OCI-LY7 (cell line): ENCODE data around the gene TAB2. TPM values are rescaled to one million over a fixed set of nuclear protein-coding genes. Genes with fewer than 3 reads are reported as not detected.

Source experiments
- BruUV-seq: library from RNA; stranded (reverse); fragments of 400-500 nt; replicated peaks from 2 replicates; lab custom pipeline; 2021; lab: Mats Ljungman, UMichigan
- CTCF ChIA-PET: fragments of 300-600 bp; sonication (Branson Sonifier 250); formaldehyde crosslinking; loops from one replicate; lab custom pipeline; 2022; ENCODE audit warnings: antibody characterized with exemption; ENCODE audit not compliant: unreplicated experiment; lab: Charles Lee
- POLR2A ChIA-PET: fragments of 300-600 bp; sonication (Branson Sonifier 250); formaldehyde crosslinking; loops from one replicate; lab custom pipeline; 2022; ENCODE audit warnings: antibody characterized with exemption; lab: Charles Lee
- DNase-seq: peaks from one replicate; pipeline ENCODE4 v3.0.0-alpha.2; 2015; ENCODE audit warnings: low spot score
- H2AFZ ChIP-seq: fragments of 200-600 bp; sonication (generic), shearing (Covaris generic); 2 replicates; pipeline ENCODE4 v1.6.1; 2014; ENCODE audit warnings: mild to moderate bottlenecking, antibody characterized with exemption, low read length, moderate library complexity
- H3K27ac ChIP-seq: fragments of 200-600 bp; sonication (generic); 2 replicates; pipeline ENCODE4 v1.5.1; 2014; ENCODE audit warnings: mixed run types, low read depth, mild to moderate bottlenecking, moderate library complexity, low read length, inconsistent platforms; ENCODE audit not compliant: poor library complexity, severe bottlenecking
- H3K36me3 ChIP-seq: fragments of 200-600 bp; sonication (generic); 2 replicates; pipeline ENCODE4 v1.6.1; 2014; ENCODE audit warnings: mild to moderate bottlenecking, antibody characterized with exemption, low read length, moderate library complexity, mixed read lengths; ENCODE audit not compliant: insufficient read depth
- H3K4me1 ChIP-seq: fragments of 200-600 bp; sonication (generic); 2 replicates; pipeline ENCODE4 v1.5.1; 2014; ENCODE audit warnings: mild to moderate bottlenecking, low read length; ENCODE audit not compliant: insufficient read depth, poor library complexity, severe bottlenecking
- H3K4me2 ChIP-seq: fragments of 200-600 bp; sonication (generic); 2 replicates; pipeline ENCODE4 v1.6.1; 2014; ENCODE audit warnings: mild to moderate bottlenecking, low read length
- H3K4me3 ChIP-seq: fragments of 200-600 bp; sonication (generic); 2 replicates; pipeline ENCODE4 v1.5.1; 2014; ENCODE audit warnings: mild to moderate bottlenecking, low read depth, low read length; ENCODE audit not compliant: poor library complexity, severe bottlenecking
- H3K79me2 ChIP-seq: fragments of 200-600 bp; sonication (generic); 2 replicates; pipeline ENCODE4 v1.6.1; 2016; ENCODE audit warnings: low read depth, mild to moderate bottlenecking, low read length, moderate library complexity, mixed read lengths; ENCODE audit not compliant: insufficient read depth
- H3K9me2 ChIP-seq: fragments of 200-600 bp; sonication (generic); 2 replicates; pipeline ENCODE4 v1.6.1; 2016; ENCODE audit warnings: mild to moderate bottlenecking, low read length, mixed read lengths; ENCODE audit not compliant: insufficient read depth
- H3K9me3 ChIP-seq: fragments of 200-600 bp; sonication (generic); 2 replicates; pipeline ENCODE4 v1.6.1; 2014; ENCODE audit warnings: mild to moderate bottlenecking, mixed run types, low read length, mixed read lengths
- H4K20me1 ChIP-seq: fragments of 200-600 bp; sonication (generic); 2 replicates; pipeline ENCODE4 v1.6.1; 2014; ENCODE audit warnings: mild to moderate bottlenecking, antibody characterized with exemption, low read length, moderate library complexity, mixed read lengths; ENCODE audit not compliant: insufficient read depth
- EZH2phosphoT487 ChIP-seq: fragments of 200-600 bp; sonication (generic); IDR thresholded peaks from 2 replicates; pipeline ENCODE4 v1.6.1; 2018; ENCODE audit warnings: low read depth, borderline replicate concordance, mild to moderate bottlenecking, mixed run types, antibody characterized with exemption, low read length, moderate library complexity, mixed read lengths
- intact Hi-C: fragments of 100-400 bp; cut with micrococcal nuclease; formaldehyde crosslinking; loops from one replicate; pipeline ENCODE4 v1.10.0; 2022; ENCODE audit not compliant: unreplicated experiment
- total RNA-seq, 2 experiments: library from RNA; depleted of rRNA in 1 of 2; stranded (reverse); fragments of >200 nt in 1 of 2; shearing (Covaris generic) in 1 of 2; gene quantifications; 2 replicates each; pipeline ENCODE4 v1.2.3, GENCODE V29; 2014 to 2022
- TF ChIP-seq, protein P1 (sequence below): fragments of 200-600 bp; sonication (generic); conservative IDR thresholded peaks from 2 replicates; pipeline ENCODE4 v1.5.1; 2014; ENCODE audit warnings: mild to moderate bottlenecking, antibody characterized with exemption, low read length, moderate library complexity, mixed read lengths

TAB2 gene
- total RNA-seq, 2 experiments from 2014 or later = 17.3 to 35.8 TPM

DNA sequence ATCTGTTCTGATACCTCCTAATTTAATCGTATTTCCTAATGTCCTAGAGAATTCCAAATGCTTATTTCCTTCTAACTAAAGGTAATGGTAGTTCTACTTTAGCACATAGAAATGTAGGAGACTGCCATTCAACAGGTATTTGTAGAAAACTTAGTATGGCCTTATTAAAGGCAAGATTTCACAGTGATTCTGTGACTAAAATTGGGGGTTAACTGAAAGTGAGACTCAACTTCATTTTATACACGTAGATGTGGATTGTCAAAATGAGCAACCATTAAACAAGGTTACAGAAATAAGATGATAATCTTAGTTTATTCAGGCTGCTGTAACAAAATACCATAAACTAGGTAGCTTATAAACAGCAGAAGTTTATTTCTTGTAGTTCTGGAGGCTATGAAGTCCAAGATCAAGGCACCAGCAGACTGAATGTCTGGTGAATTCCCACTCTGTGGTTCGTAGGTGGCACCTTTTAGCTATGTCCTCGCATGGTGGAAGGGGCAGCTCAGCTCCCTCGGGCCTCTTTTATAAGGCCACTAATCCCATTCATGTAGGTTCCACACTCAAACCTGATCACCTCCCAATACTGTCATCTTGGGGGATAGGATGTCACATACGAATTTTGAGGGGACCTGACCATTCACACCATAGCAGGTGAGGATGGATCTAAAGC, 38.7 kb downstream of the TAB2 start:
- CTCF ChIA-PET = no interaction called here
- H3K4me2 ChIP-seq = no peak overlapping the region
- H2AFZ ChIP-seq = no peak overlapping the region
- peaks cover 14% of the 10 kb centered on the region for H3K36me3 ChIP-seq
- no peaks in the 10 kb centered on the region for H3K9me2 ChIP-seq
- H3K9me3 ChIP-seq = 0 out of 2 replicates have a peak, but pooled peaks cover 6% of the 10 kb centered on the region
- peaks cover 87% of the 10 kb centered on the region for H3K79me2 ChIP-seq
- H4K20me1 ChIP-seq = 0 out of 2 replicates have a peak, but pooled peaks cover 11% of the 10 kb centered on the region
- POLR2A ChIA-PET = no interaction called here
- no TSS peak for BruUV-seq
- TF ChIP-seq, protein P1, sequence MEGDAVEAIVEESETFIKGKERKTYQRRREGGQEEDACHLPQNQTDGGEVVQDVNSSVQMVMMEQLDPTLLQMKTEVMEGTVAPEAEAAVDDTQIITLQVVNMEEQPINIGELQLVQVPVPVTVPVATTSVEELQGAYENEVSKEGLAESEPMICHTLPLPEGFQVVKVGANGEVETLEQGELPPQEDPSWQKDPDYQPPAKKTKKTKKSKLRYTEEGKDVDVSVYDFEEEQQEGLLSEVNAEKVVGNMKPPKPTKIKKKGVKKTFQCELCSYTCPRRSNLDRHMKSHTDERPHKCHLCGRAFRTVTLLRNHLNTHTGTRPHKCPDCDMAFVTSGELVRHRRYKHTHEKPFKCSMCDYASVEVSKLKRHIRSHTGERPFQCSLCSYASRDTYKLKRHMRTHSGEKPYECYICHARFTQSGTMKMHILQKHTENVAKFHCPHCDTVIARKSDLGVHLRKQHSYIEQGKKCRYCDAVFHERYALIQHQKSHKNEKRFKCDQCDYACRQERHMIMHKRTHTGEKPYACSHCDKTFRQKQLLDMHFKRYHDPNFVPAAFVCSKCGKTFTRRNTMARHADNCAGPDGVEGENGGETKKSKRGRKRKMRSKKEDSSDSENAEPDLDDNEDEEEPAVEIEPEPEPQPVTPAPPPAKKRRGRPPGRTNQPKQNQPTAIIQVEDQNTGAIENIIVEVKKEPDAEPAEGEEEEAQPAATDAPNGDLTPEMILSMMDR = no peak
- TF ChIP-seq EZH2phosphoT487 = no peak
- no peak overlapping the region for H3K27ac ChIP-seq
- intact Hi-C loops = no loop called here
- H3K4me3 ChIP-seq = no peak overlapping the region
- no peak for DNase-seq
- H3K4me1 ChIP-seq = peaks cover 12% of the 10 kb centered on the region

DNA sequence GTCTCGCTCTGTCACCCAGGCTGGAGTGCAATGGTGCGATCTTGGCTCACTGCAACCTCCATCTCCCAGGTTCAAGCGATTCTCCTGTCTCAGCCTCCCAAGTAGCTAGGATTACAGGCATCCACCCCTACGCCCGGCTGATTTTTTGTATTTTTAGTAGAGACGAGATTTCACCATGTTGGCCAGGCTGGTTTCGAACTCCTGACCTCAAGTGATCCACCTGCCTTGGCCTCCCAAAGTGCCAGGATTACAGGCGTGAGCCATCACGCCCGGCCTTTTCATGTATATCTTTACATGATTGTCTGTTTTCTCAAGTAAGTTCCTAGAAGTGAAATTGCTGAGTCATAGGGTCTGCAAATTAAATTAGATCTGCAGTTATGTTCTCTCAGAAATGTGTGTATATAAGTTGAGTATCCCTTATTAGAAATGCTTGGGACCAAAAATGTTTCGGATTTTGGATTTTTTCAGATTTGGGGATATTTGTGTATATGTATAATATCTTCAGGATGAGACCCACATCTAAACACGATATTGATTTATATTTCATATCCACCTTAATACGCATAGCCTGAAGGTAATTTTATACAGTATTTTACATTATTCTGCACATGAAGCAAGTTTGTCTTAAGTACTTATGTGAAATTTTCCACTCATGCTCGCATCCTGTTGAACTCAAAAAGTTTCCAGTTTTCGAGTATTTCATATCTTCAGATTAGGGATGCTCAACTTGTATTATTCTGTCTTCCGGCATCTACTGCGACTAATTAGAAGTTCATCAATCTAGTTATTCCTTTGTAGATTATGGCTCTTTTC, 40.4 kb downstream of the TAB2 start:
- peaks cover 86% of the 10 kb centered on the region for H3K79me2 ChIP-seq
- H3K27ac ChIP-seq = no peak overlapping the region
- H4K20me1 ChIP-seq = 0 out of 2 replicates have a peak, but pooled peaks cover 11% of the 10 kb centered on the region
- DNase-seq = no peak
- no peak overlapping the region for H2AFZ ChIP-seq
- H3K36me3 ChIP-seq = peaks cover 14% of the 10 kb centered on the region
- POLR2A ChIA-PET = no interaction called here
- peaks cover 12% of the 10 kb centered on the region for H3K4me1 ChIP-seq
- CTCF ChIA-PET = no interaction called here
- H3K4me2 ChIP-seq = no peak overlapping the region
- H3K4me3 ChIP-seq = no peak overlapping the region
- no TSS peak for BruUV-seq
- 0 out of 2 replicates have a peak, but pooled peaks cover 6% of the 10 kb centered on the region for H3K9me3 ChIP-seq
- H3K9me2 ChIP-seq = no peaks in the 10 kb centered on the region
- intact Hi-C loops = no loop called here
- TF ChIP-seq, protein P1 = no peak
- no peak for TF ChIP-seq EZH2phosphoT487
